GM12892 (cell line): ENCODE measurements around the gene RBMS3.

ENCODE experiments used
- POLR2A ChIP-seq: IDR thresholded peaks from 2 replicates; pipeline ENCODE4 v1.6.1; 2011; ENCODE audit warnings: low read depth, low read length, control low read depth
- POLR2AphosphoS5 ChIP-seq: IDR thresholded peaks from 2 replicates; pipeline ENCODE4 v1.6.1; 2011; ENCODE audit warnings: low read depth, low read length, control low read depth
- TAF1 ChIP-seq: IDR thresholded peaks from 2 replicates; pipeline ENCODE4 v1.6.1; 2011; ENCODE audit warnings: low read depth, mild to moderate bottlenecking, control low read depth, low read length, borderline replicate concordance

DNA sequence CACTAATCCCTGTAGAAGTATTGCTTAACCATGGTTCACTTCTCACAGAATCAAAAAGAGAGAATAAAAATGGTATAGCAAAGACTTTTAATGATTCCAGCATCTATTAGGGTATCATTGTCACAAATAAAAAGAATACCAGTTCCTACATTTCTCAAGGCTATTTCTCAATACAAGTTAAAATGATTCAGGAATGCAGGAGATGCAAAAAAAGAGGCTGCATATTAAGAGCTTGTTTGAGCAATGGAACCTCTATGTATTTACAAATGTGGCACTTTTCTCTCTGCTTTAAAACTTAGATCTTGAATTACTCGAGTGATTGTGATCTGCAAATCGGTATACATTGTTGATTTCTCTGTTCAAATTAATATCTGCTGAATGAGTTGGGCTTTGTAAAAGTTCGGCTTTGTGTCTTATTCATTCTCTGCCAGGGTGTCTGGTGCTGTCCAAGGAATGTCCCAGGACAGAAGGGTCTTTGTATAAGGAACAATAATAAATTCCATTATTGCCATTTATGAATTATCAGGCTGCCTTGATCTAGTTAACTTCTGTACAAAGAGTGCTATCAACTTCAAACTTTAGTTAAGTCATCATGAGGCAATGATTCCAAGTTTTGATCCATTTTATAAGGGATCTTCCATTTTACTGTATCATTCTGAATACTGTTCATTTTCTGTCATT lies 364.2 kb downstream of the RBMS3 start:
- TF ChIP-seq TAF1 (no peak), POLR2AphosphoS5 (no peak), POLR2A (no peak)
